ENCODE measurements around the gene CD40. TPM values are rescaled to one million over a fixed set of nuclear protein-coding genes. Genes with fewer than 3 reads are reported as not detected.
A peak's percentile ranks its signal among the peaks of the same experiment; 100 is the strongest.

CD40 gene
- total and polyA plus RNA-seq, 12 donors = 4.5 to 20.5 (median 9.4) TPM

DNA sequence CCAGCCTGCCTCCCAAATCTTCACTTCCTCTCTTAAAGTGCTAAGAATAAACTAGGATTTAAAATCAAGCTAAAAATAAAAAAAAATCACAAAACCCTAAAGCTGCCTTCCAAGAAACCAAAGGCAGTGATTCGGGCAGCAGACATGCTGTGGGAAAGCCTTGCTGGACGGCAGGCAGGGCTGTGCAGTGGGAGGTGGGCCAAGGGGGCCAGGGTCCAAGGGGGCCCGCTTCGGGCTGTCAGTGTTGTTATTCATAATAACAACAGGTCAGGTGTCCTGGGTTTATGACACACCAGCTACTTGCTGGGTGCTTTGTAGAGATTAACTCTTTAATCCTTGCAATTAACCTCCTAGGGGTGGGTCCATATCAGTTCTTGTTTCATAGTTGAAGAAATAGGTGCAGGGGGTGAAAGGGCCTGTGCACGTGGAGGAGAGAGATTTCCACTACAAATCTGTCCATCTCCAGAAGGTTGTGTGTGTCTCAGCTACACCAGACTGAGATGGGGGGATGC lies 40.4 kb downstream of the CD40 start:
- no peak for TF ChIP-seq POLR2A (IDR thresholded peaks at IDR 0.05)
- TF ChIP-seq, protein P1, sequence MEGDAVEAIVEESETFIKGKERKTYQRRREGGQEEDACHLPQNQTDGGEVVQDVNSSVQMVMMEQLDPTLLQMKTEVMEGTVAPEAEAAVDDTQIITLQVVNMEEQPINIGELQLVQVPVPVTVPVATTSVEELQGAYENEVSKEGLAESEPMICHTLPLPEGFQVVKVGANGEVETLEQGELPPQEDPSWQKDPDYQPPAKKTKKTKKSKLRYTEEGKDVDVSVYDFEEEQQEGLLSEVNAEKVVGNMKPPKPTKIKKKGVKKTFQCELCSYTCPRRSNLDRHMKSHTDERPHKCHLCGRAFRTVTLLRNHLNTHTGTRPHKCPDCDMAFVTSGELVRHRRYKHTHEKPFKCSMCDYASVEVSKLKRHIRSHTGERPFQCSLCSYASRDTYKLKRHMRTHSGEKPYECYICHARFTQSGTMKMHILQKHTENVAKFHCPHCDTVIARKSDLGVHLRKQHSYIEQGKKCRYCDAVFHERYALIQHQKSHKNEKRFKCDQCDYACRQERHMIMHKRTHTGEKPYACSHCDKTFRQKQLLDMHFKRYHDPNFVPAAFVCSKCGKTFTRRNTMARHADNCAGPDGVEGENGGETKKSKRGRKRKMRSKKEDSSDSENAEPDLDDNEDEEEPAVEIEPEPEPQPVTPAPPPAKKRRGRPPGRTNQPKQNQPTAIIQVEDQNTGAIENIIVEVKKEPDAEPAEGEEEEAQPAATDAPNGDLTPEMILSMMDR (IDR thresholded peaks at IDR 0.05) = no peak
- Histone ChIP-seq H3K9me3 (replicated peaks in 1 of 3) (no peaks in the 10 kb centered on the region), H3K27ac (no peak overlapping the region), H3K4me1 (replicated peaks in 1 of 2) (no peaks in the 10 kb centered on the region), H3K4me3 (no peak overlapping the region), H3K36me3 (replicated peaks in 1 of 2) (no peaks in the 10 kb centered on the region), H3K27me3 (no peaks in the 10 kb centered on the region)
- intact Hi-C loops (cut with DNase I) = no loop called here
- WGBS, 4 donors = 41 to 51% (median 48%) methylated on average over 5 of the region's 5 CpGs
- DNase-seq = no peak

DNA sequence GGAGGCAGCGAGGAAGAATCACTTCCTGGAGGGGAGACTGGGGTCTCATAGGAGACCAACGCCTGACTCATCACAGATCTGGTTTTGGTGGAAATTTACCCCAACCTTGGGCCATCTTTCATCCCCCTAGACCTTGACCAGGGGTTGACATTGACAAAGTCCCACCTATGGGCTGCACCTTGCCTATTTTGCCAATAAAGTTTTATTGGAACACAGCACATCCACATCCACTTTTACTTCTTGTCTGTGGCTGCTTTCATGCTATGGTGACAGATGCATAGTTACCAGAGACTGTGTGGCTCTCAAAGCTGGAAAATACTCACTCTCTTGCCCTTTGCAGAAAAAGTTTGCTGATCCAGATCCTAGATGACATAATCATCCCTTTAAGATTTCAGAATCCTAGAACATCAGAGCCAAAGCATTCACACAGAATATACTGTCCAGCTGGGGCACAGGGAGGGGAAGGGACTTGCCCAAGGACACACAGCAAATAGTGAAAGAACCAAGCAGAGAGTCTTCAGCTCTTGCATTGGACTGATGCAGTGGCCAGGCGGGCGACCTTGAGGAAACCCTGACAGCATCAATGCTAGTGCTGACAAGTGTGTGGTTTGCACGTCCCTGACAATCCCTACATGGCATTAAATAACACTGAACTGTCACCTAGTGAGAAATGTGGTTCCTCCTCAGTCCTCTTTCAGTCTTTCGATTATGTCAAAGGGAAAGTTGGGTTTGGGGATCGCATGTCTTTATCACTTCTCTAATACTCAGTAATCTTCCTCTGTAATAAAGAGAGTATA lies 41.2 kb downstream of the CD40 start:
- Histone ChIP-seq H3K4me1 (replicated peaks in 1 of 2) (no peaks in the 10 kb centered on the region), H3K27ac (no peak overlapping the region), H3K9me3 (replicated peaks in 1 of 3) (no peaks in the 10 kb centered on the region), H3K4me3 (no peak overlapping the region), H3K27me3 (no peaks in the 10 kb centered on the region), H3K36me3 (replicated peaks in 1 of 2) (no peaks in the 10 kb centered on the region)
- 59 to 70% (median 66%) methylated on average over 5 to 7 of the region's 7 CpGs for WGBS, 4 donors
- no peak for TF ChIP-seq POLR2A (IDR thresholded peaks at IDR 0.05)
- TF ChIP-seq, protein P1 (IDR thresholded peaks at IDR 0.05) = no peak
- DNase-seq = peak in 1 of 7 donors; percentile 13
- intact Hi-C loops (cut with DNase I) = no loop called here

DNA sequence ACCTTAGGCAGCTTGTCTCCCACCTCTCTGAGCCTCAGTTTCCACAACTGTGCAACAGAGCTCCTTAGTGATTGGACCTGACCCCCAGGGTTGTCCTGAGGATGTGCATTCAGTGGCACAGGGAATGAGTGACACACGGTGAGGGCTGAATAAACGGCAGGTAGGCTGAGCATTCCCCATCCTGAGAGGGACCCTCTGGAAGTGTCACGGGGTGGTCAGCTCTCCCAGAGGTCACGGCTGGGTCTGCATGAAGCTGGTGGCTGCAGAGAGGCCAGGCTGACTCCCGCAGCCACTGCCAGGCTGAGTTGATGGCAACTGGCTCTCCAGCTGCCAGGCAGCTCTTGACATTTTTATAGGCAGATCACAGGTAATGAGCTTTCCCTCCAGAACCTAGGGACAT lies 42.5 kb downstream of the CD40 start:
- Histone ChIP-seq H3K27ac (no peak overlapping the region), H3K9me3 (replicated peaks in 1 of 3) (no peaks in the 10 kb centered on the region), H3K36me3 (replicated peaks in 1 of 2) (no peaks in the 10 kb centered on the region), H3K4me3 (no peak overlapping the region), H3K27me3 (no peaks in the 10 kb centered on the region), H3K4me1 (replicated peaks in 1 of 2) (no peaks in the 10 kb centered on the region)
- DNase-seq = no peak
- intact Hi-C loops (cut with DNase I) = no loop called here
- WGBS, 4 donors = 67 to 89% (median 74%) methylated on average over 3 to 5 of the region's 5 CpGs
- no peak for TF ChIP-seq POLR2A (IDR thresholded peaks at IDR 0.05)
- TF ChIP-seq, protein P1 (IDR thresholded peaks at IDR 0.05) = no peak

DNA sequence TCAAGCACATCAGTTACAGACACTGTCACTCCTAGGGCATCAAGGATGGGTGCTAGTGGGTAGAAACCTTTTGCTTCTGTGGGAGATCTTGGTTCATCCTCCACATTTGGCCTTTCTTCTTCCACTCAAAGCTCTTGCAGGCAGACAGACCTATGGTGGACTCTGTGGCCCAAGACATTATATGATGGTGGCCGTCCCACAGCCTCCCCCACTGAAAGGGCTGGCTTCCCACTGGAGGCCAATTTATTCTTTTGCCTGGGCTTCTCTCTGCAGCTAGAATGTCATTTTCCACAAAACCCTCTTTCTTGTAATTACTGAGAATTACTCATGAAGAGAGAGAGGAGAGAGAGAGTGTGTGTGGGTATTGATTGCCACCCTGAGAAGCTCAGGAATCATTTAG lies 43.8 kb downstream of the CD40 start:
- intact Hi-C loops (cut with DNase I) = no loop called here
- no peak for TF ChIP-seq POLR2A (IDR thresholded peaks at IDR 0.05)
- TF ChIP-seq, protein P1 (IDR thresholded peaks at IDR 0.05) = no peak
- Histone ChIP-seq H3K27ac (no peak overlapping the region), H3K4me1 (replicated peaks in 1 of 2) (no peaks in the 10 kb centered on the region), H3K9me3 (replicated peaks in 1 of 3) (no peaks in the 10 kb centered on the region), H3K27me3 (no peaks in the 10 kb centered on the region), H3K4me3 (no peak overlapping the region), H3K36me3 (replicated peaks in 1 of 2) (no peaks in the 10 kb centered on the region)
- WGBS, 4 donors = 92 to 96% (median 94%) methylated on average over 1 of the region's 1 CpG
- no peak for DNase-seq
